ENCODE results near the gene PAK6. TPM values are rescaled to one million over a fixed set of nuclear protein-coding genes. Genes with fewer than 3 reads are reported as not detected.

The PAK6 gene
- total RNA-seq = 1 to 10 TPM in 1 of 2 donors, under 1 TPM in 1; 1.00 to 1.4 TPM

GRCh38 chr15:40238532-40239403 lies at the start of gene PAK6:
Gene PAK6 (plus strand): TSS chr15:40239063. CDS start chr15:40264786, 25,723 bp downstream.

GRCh38 chr15:40282869-40283614 lies 44.2 kb downstream of the PAK6 start, which contains the start of gene ANKRD63:
Gene ANKRD63 (minus strand): TSS chr15:40283064. CDS start chr15:40282586, 478 bp downstream.

DNA sequence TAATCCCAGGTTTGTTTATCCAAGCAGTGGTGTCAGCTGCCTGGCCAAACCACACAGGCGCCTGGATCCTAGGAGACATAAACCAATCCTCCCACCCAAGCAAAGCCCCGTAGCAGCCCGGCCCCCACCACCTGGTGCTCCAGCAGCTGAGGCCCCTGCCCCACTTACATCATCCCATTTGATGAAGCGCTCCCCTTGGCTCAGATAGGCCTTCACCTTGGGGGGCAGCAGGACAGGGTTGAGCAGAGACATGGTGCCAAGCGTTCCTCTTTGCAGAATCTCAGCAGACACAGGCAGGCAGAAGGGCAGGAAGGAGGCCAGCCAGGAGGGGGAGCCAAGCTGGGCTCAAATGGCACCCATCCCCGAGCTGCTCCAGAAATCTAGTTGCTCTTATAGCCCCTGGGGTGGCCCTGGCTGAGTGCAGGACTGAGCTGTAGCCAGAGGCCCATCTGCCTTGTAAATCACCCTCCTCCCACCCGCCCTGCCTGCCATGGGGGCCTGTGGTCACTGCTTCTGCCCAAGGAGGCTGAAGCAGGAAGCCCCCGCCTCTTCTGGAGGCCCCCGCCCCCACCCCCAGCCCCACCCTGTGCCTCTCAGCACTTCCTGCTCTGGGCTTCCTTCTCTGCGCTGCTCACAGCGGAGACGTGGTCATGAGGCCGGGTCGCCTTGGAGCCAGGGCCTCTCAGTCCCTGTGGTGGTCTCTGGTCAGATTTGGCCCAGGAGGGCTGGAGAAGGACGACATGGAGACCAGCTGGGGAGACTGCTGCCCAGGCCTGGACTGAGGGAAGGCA lies 68.8 kb downstream of the PAK6 start, which contains the start of gene PLCB2:
Gene PLCB2, minus strand, starts transcription at position 515 of the 791 bp plus-strand sequence. Its CDS starts 263 bp downstream, at position 252.

GRCh38 chr15:40323239-40323952 lies 84.5 kb downstream of the PAK6 start, which contains the start of gene INAFM2:
Gene INAFM2 (plus strand): TSS chr15:40323692. CDS start chr15:40324056, 364 bp downstream.

Other genes starting within 250 kb of the PAK6 start
- gene SRP14, start 199.9 kb upstream of the PAK6 start, total RNA-seq = 10 to 100 TPM; 77.8 to 85.9 TPM
- 1 to 10 TPM; 2.0 to 3.4 TPM for gene BMF, start 130.2 kb upstream of the PAK6 start, total RNA-seq
- 10 to 100 TPM; 15.5 to 31.6 TPM for gene BUB1B, start 78.0 kb upstream of the PAK6 start, total RNA-seq
- not detected for gene ANKRD63, start 44.0 kb downstream of the PAK6 start, total RNA-seq
- 1 to 10 TPM; 1.0 to 3.3 TPM for gene PLCB2, start 68.9 kb downstream of the PAK6 start, total RNA-seq
- 10 to 100 TPM in 1 of 2 donors, 1 to 10 TPM in 1; 5.2 to 10.7 TPM for gene INAFM2, start 84.6 kb downstream of the PAK6 start, total RNA-seq
- gene CCDC9B, start 101.9 kb downstream of the PAK6 start, total RNA-seq = 10 to 100 TPM; 30.3 to 39.9 TPM
- not detected for gene PHGR1, start 112.0 kb downstream of the PAK6 start, total RNA-seq
- under 1 TPM; 0.33 to 0.69 TPM for gene DISP2, start 119.2 kb downstream of the PAK6 start, total RNA-seq
- gene KNSTRN, start 143.7 kb downstream of the PAK6 start, total RNA-seq = 100 to 1,000 TPM in 1 of 2 donors, 10 to 100 TPM in 1; 36.1 to 115 TPM
- gene IVD, start 166.7 kb downstream of the PAK6 start, total RNA-seq = 10 to 100 TPM; 33.6 to 40.6 TPM
- 1 to 10 TPM; 8.7 to 9.3 TPM for gene BAHD1, start 201.9 kb downstream of the PAK6 start, total RNA-seq
- 1 to 10 TPM; 8.9 to 9.7 TPM for gene CHST14, start 231.9 kb downstream of the PAK6 start, total RNA-seq